Lung (tissue), 12 donors: ENCODE results near the gene ZNF83. TPM values are rescaled to one million over a fixed set of nuclear protein-coding genes. Genes with fewer than 3 reads are reported as not detected.
"Not testable (repeated sequence)": the region's sequence is repeated elsewhere in the genome, so short reads cannot be mapped to it uniquely, and the experiment has no call there.

Source experiments
- ATAC-seq: fragments of 200-7000 bp; cut with Tn5 transposase; one replicate; pipeline ENCODE4 v1.9.1; 2020; ENCODE audit warnings: moderate number of reproducible peaks; ENCODE audit not compliant: insufficient read depth, low FRiP score
- DNase-seq, 3 donors: peaks; one replicate each; pipeline ENCODE4 v3.0.0-alpha.2; 2013 to 2017
- H3K27ac ChIP-seq, 2 donors: one replicate each; pipeline ENCODE4 v1.5.1; 2013; ENCODE audit warnings: mild to moderate bottlenecking in 2 of 2, moderate library complexity in 2 of 2, control low read depth in 1 of 2, inconsistent platforms in 1 of 2, low read depth in 1 of 2, low read length in 1 of 2
- H3K27me3 ChIP-seq, 3 donors: one replicate each; pipeline ENCODE4 v1.5.1; 2013; ENCODE audit warnings: low read length in 2 of 3; ENCODE audit not compliant: control insufficient read depth in 3 of 3, insufficient read depth in 3 of 3
- H3K36me3 ChIP-seq, 4 donors: one replicate each; pipeline ENCODE4 v1.5.1; 2013; ENCODE audit warnings: low read length in 4 of 4, mild to moderate bottlenecking in 1 of 4, moderate library complexity in 1 of 4; ENCODE audit not compliant: control insufficient read depth in 4 of 4, insufficient read depth in 4 of 4
- H3K4me1 ChIP-seq, 5 donors: one replicate each; pipeline ENCODE4 v1.5.1; 2013; ENCODE audit warnings: low read length in 5 of 5, mild to moderate bottlenecking in 2 of 5, moderate library complexity in 1 of 5; ENCODE audit not compliant: control insufficient read depth in 5 of 5, insufficient read depth in 5 of 5
- H3K4me3 ChIP-seq: one replicate; pipeline ENCODE4 v1.5.1; 2013; ENCODE audit warnings: mild to moderate bottlenecking, control low read depth, moderate library complexity
- H3K9ac ChIP-seq, 2 donors: one replicate each; pipeline ENCODE4 v1.5.1; 2013; ENCODE audit warnings: low read length in 2 of 2, control low read depth in 1 of 2; ENCODE audit not compliant: insufficient read depth in 1 of 2
- H3K9me3 ChIP-seq, 4 donors: one replicate each; pipeline ENCODE4 v1.5.1; 2013; ENCODE audit warnings: low read length in 3 of 4, mild to moderate bottlenecking in 1 of 4, moderate library complexity in 1 of 4; ENCODE audit not compliant: control insufficient read depth in 4 of 4, insufficient read depth in 3 of 4
- WGBS, 2 donors: extraction: QIAGEN DNeasy Blood & Tissue Kit; methylation state at CpG; one replicate each; pipeline ENCODE4 v1.1.7; 2013; 5-methylcytosine and 5-hydroxymethylcytosine counted together
- polyA plus RNA-seq, 2 donors: library from polyadenylated mRNA; stranded (reverse); fragments of 200-250 nt; gene quantifications; one replicate each; pipeline ENCODE4 v1.2.1, GENCODE V29; 2013
- total RNA-seq, 2 donors: library from RNA; depleted of rRNA in 1 of 2; stranded (reverse); fragments of >200 nt in 1 of 2; gene quantifications; one replicate each; pipeline ENCODE4 v1.2.1, GENCODE V29; 2014 to 2021
- TF ChIP-seq, protein P1 (sequence below): IDR thresholded peaks from 2 replicates; pipeline ENCODE4 v1.5.1; 2012; ENCODE audit warnings: mild to moderate bottlenecking; ENCODE audit errors: control extremely low read depth, extremely low read depth
- donor health status: control.
- donor health status: control.
- donor health status: Bipolar disorder and iron deficiency.
- donor health status: healthy.
- donor health status: DM: yes; HTN: yes; CAD: no.

Gene ZNF83
- total and polyA plus RNA-seq, 4 donors: 14.8 to 118 (median 46.2) TPM

GRCh38 chr19:52613299-52613906 is 24.8 kb downstream of the ZNF83 start:
- Histone ChIP-seq H3K9me3 (peaks cover 0 to 18% (median 4%) of the 10 kb centered on the region in 4 donors), H3K36me3 (peaks cover 18 to 41% (median 27%) of the 10 kb centered on the region in 4 donors), H3K27ac (no peak overlapping the region), H3K9ac (no peak overlapping the region), H3K4me3 (no peak overlapping the region), H3K27me3 (no peaks in the 10 kb centered on the region), H3K4me1 (no peaks in the 10 kb centered on the region)
- TF ChIP-seq, protein P1, sequence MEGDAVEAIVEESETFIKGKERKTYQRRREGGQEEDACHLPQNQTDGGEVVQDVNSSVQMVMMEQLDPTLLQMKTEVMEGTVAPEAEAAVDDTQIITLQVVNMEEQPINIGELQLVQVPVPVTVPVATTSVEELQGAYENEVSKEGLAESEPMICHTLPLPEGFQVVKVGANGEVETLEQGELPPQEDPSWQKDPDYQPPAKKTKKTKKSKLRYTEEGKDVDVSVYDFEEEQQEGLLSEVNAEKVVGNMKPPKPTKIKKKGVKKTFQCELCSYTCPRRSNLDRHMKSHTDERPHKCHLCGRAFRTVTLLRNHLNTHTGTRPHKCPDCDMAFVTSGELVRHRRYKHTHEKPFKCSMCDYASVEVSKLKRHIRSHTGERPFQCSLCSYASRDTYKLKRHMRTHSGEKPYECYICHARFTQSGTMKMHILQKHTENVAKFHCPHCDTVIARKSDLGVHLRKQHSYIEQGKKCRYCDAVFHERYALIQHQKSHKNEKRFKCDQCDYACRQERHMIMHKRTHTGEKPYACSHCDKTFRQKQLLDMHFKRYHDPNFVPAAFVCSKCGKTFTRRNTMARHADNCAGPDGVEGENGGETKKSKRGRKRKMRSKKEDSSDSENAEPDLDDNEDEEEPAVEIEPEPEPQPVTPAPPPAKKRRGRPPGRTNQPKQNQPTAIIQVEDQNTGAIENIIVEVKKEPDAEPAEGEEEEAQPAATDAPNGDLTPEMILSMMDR: no peak
- DNase-seq (no peak), ATAC-seq (no peak)
- 97 to 99% methylated on average over 5 of the region's 5 CpGs for WGBS, 2 donors

DNA sequence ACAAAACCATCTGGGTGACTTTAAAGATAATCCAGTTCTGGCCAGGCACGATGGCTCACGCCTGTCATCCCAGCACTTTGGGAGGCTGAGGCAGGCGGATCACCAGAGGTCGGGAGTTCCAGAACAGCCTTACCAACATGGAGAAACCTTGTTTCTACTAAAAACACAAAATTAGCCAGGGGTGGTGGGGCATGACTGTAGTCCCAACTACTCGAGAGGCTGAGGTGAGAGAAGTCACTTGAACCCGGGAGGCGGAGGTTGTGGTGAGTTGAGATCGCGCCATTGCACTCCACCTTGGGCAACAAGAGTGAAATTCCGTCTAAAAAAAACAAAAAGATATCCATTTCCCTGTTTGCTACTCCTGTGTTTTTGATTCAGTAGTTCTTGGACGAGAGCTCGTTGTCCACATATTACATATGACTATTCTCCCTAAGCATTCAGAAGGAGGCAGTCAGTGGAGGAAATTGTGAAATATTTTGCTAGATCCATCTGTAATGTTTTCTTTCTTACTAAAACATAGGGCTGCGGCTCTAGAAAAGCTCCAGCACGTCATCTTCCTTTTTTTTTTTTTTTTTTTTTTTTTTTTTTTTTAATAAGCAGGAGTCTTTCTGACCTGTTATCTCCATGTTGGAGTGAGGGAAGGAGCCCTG is 34.5 kb downstream of the ZNF83 start:
- DNase-seq (peak in 1 of 3 donors; percentile 23), ATAC-seq (no peak)
- Histone ChIP-seq H3K4me1 (peaks cover 0 to 8% (median 6%) of the 10 kb centered on the region in 5 donors), H3K27me3 (no peaks in the 10 kb centered on the region), H3K9me3 (peaks cover 0 to 4% (median 0%) of the 10 kb centered on the region in 4 donors), H3K9ac (no peak overlapping the region), H3K4me3 (no peak overlapping the region), H3K36me3 (peaks cover 0 to 3% (median 0%) of the 10 kb centered on the region in 4 donors), H3K27ac (no peak overlapping the region)
- WGBS, 2 donors: 71 to 75% methylated on average over 14 of the region's 14 CpGs
- TF ChIP-seq, protein P1: no peak

DNA sequence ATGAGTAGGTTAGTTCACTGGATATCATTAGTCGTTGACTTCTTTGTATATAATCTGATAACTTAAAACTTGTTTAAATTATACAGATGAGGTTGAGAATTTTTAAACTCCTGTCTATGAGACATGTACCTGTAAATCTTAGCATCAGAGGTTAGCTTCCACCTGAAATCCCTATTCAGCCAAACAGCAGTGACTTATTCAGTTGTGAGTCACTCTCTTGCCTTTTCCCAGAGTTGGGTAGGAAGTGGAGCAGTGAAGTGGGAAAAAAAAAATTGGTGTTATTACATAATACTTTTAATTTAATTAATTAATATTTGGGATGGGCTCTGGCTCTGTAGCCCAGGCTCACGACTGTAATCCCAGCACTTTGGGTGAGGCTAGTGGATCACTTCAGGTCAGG is 35.2 kb downstream of the ZNF83 start:
- no peak for ATAC-seq
- Histone ChIP-seq H3K9me3 (peaks cover 0 to 4% (median 0%) of the 10 kb centered on the region in 4 donors), H3K4me1 (peaks cover 0 to 8% (median 6%) of the 10 kb centered on the region in 5 donors), H3K36me3 (no peaks in the 10 kb centered on the region), H3K9ac (no peak overlapping the region), H3K27ac (no peak overlapping the region), H3K27me3 (no peaks in the 10 kb centered on the region), H3K4me3 (no peak overlapping the region)
- TF ChIP-seq, protein P1: no peak
- DNase-seq: no peak
- WGBS, 2 donors: 82 to 95% methylated on average over 2 of the region's 2 CpGs

DNA sequence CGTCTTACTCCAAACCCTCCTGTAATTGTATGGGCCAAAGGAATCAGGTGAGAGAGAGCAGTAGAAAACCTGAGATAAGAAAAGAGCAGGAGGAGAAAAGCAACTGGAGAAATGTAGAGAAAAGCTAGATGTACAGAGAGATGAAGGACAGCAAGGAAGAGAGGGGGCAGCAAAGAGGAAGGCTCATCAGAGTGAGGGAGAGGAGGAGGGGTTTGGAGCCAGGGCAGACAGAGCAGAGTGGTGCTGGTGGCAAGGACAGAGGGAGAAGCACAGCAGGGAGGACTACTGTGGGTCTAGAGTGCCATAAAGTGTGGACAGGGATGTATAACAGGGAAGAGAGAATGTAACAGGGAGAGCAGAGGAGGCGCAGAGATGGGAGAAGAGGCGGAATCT is 36.2 kb downstream of the ZNF83 start:
- DNase-seq: peak in 2 of 3 donors; percentile 18 to 38
- not testable (repeated sequence) for H3K4me1 ChIP-seq, H3K36me3 ChIP-seq, ATAC-seq, H3K9me3 ChIP-seq, H3K27me3 ChIP-seq
- peak overlapping the region; percentile 71 for H3K4me3 ChIP-seq
- 55 to 62% methylated on average over 3 of the region's 3 CpGs for WGBS, 2 donors
- peak overlapping the region; percentile 23 to 46 for H3K9ac ChIP-seq
- peak overlapping the region in 1 of 2 donors; percentile 83 for H3K27ac ChIP-seq
